ENCODE data around the gene HHATL. TPM values are rescaled to one million over a fixed set of nuclear protein-coding genes. Genes with fewer than 3 reads are reported as not detected.
A peak's percentile ranks its signal among the peaks of the same experiment; 100 is the strongest.

HHATL gene
- polyA plus RNA-seq, 3 donors = not detected

DNA sequence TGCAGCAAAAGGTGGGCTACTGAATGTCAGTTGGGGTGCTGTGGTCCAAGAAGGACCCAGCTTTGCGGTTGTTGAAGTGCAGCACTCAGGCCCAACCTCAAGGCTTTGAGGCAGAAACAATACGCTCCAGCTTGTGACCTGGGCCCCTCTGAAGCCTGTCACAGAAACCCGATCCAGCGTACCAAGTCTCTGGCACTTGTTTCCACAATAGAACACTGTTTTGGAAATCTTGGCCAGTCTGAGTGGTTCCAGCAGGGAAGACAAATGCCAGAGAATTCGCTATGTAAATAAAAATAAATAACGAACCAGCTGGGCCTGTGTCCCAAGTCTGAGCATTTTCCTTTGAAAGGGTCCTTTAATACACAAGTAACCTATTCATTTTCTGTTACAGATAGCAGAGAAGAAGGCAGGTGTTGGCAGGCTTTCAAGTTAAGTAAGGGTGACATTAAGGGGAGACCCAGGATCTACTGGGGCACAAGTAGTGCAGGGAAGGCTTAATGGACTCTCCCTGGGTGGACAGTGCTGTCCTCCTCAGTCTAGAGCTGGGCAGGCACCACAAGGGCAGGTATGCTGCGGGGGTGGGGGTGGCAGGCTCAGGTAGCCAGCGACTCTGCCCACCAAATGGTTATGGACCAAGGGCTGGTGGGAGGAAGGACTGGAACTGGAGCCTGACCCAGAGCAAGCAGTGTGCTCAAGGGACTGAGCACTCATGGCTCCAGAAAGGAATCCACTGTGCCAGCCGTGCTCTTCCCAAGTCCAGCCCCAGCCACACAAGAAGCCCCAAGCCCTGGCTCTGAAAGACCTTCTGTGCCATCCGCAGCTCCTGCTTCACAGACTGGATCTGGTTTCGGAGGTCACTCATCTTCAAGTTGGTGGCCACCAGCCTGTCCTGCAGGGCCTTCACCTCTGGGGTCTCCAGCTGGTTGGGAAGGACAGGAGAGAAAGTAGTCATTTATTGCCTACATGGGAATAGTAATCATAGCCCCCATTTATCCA lies 44.2 kb upstream of the HHATL start:
- Mint-ChIP-seq H3K27ac (peak overlapping the region in 1 of 7 donors; percentile 40), H3K9me3 (no peaks in the 10 kb centered on the region), H3K27me3 (ENCODE audit: low read depth in 3 of 3) (peaks cover 0 to 2% (median 1%) of the 10 kb centered on the region in 3 donors), H3K4me1 (peaks cover 35% of the 10 kb centered on the region), H3K36me3 (peaks cover 2 to 3% of the 10 kb centered on the region in 2 donors), H3K4me3 (no peak overlapping the region)
- TF ChIP-seq, protein P1, sequence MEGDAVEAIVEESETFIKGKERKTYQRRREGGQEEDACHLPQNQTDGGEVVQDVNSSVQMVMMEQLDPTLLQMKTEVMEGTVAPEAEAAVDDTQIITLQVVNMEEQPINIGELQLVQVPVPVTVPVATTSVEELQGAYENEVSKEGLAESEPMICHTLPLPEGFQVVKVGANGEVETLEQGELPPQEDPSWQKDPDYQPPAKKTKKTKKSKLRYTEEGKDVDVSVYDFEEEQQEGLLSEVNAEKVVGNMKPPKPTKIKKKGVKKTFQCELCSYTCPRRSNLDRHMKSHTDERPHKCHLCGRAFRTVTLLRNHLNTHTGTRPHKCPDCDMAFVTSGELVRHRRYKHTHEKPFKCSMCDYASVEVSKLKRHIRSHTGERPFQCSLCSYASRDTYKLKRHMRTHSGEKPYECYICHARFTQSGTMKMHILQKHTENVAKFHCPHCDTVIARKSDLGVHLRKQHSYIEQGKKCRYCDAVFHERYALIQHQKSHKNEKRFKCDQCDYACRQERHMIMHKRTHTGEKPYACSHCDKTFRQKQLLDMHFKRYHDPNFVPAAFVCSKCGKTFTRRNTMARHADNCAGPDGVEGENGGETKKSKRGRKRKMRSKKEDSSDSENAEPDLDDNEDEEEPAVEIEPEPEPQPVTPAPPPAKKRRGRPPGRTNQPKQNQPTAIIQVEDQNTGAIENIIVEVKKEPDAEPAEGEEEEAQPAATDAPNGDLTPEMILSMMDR (IDR thresholded peaks at IDR 0.05) = no peak
- DNase-seq = no peak
- Histone ChIP-seq H3K27me3 (ENCODE audit: control insufficient read depth in 2 of 2, insufficient read depth in 2 of 2, low read length in 2 of 2) (no peaks in the 10 kb centered on the region), H3K9me3 (replicated peaks in 1 of 2; ENCODE audit: control insufficient read depth in 1 of 2, insufficient read depth in 1 of 2, low read length in 2 of 2) (no peaks in the 10 kb centered on the region), H2AFZ (ENCODE audit: insufficient read depth, low read depth, low read length, poor library complexity, severe bottlenecking) (no peak overlapping the region), H3K4me1 (ENCODE audit: control insufficient read depth in 1 of 2, insufficient read depth in 2 of 2, low read length in 2 of 2) (peaks cover 22 to 32% of the 10 kb centered on the region in 2 donors), H3K4me3 (replicated peaks in 1 of 3; ENCODE audit: low read depth in 2 of 3, low read length in 3 of 3) (no peak overlapping the region), H3K27ac (ENCODE audit: low read depth in 1 of 2, low read length in 2 of 2) (no peak overlapping the region), H4K20me1 (ENCODE audit: insufficient read depth, low read length) (no peaks in the 10 kb centered on the region), H3K36me3 (replicated peaks in 1 of 2; ENCODE audit: control insufficient read depth in 1 of 2, insufficient read depth in 2 of 2, low read length in 2 of 2) (no peaks in the 10 kb centered on the region), H3K79me2 (ENCODE audit: insufficient read depth, low read length) (no peaks in the 10 kb centered on the region), H3K4me2 (replicated peaks; ENCODE audit: extremely low read depth, low read length, poor library complexity, severe bottlenecking) (no peak overlapping the region), H3K9ac (ENCODE audit: insufficient read depth, low read length, poor library complexity, severe bottlenecking) (no peak overlapping the region)
- WGBS (ENCODE audit: insufficient coverage) = 98% methylated on average over 8 of the region's 11 CpGs
- intact Hi-C loops (cut with micrococcal nuclease) = loop anchor here in 1 of 2 donors (10.0 kb wide), 1 partner anchor 252 kb away; no protein-coding TSS in a partner anchor

DNA sequence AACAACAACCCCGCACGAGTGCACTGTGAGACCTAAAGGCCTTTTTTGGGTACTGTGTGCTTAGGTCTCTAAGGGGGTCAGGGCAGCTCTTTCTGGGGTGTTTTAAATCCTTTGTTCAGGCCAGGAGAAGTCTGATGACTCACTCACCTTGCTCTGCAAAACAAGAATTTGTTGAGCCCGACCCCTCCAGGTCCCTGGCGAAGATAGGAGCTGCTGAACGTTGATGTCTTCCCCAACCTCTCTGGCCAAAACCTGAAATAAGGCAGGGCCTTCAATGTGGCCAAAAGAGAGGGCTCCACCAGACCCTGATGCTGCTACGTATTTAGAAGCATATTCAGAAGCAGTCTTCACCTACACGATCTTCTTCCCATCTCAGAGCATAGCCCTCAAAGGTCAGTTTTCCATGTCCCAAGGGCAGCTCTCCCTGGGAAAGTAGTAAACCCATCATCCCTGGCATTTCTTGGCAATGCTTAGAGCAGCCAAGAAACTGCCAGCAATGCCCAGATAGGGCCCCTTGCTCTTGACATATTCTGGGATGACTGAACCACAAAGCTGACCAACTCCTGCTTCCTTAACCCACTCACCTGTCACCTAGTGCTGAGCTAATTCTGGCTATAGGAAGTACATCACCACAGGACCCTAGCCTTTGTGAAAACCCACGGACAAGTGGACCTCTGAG lies 43.3 kb upstream of the HHATL start:
- intact Hi-C loops (cut with micrococcal nuclease) = loop anchor here in 1 of 2 donors (10.0 kb wide), 1 partner anchor 251 kb away; no protein-coding TSS in a partner anchor
- peaks cover 35% of the 10 kb centered on the region for H3K4me1 Mint-ChIP-seq

More for the DNA sequence above, 43.3 kb upstream of the HHATL start:
- Histone ChIP-seq H3K27ac (ENCODE audit: low read depth in 1 of 2, low read length in 2 of 2) (no peak overlapping the region), H4K20me1 (ENCODE audit: insufficient read depth, low read length) (no peaks in the 10 kb centered on the region), H3K36me3 (replicated peaks in 1 of 2; ENCODE audit: control insufficient read depth in 1 of 2, insufficient read depth in 2 of 2, low read length in 2 of 2) (no peaks in the 10 kb centered on the region), H3K4me2 (replicated peaks; ENCODE audit: extremely low read depth, low read length, poor library complexity, severe bottlenecking) (no peak overlapping the region), H3K27me3 (ENCODE audit: control insufficient read depth in 2 of 2, insufficient read depth in 2 of 2, low read length in 2 of 2) (no peaks in the 10 kb centered on the region), H3K79me2 (ENCODE audit: insufficient read depth, low read length) (no peaks in the 10 kb centered on the region), H3K4me1 (ENCODE audit: control insufficient read depth in 1 of 2, insufficient read depth in 2 of 2, low read length in 2 of 2) (peaks cover 22 to 32% of the 10 kb centered on the region in 2 donors), H2AFZ (ENCODE audit: insufficient read depth, low read depth, low read length, poor library complexity, severe bottlenecking) (no peak overlapping the region), H3K9me3 (replicated peaks in 1 of 2; ENCODE audit: control insufficient read depth in 1 of 2, insufficient read depth in 1 of 2, low read length in 2 of 2) (no peaks in the 10 kb centered on the region), H3K9ac (ENCODE audit: insufficient read depth, low read length, poor library complexity, severe bottlenecking) (no peak overlapping the region), H3K4me3 (replicated peaks in 1 of 3; ENCODE audit: low read depth in 2 of 3, low read length in 3 of 3) (no peak overlapping the region)
- 94% methylated on average over 5 of the region's 8 CpGs for WGBS (ENCODE audit: insufficient coverage)
- H3K9me3 Mint-ChIP-seq = no peaks in the 10 kb centered on the region
- H3K4me3 Mint-ChIP-seq = no peak overlapping the region
- peak overlapping the region in 1 of 7 donors; percentile 40 for H3K27ac Mint-ChIP-seq
- H3K27me3 Mint-ChIP-seq (ENCODE audit: low read depth in 3 of 3) = peaks cover 0 to 2% (median 1%) of the 10 kb centered on the region in 3 donors
- TF ChIP-seq, protein P1 (IDR thresholded peaks at IDR 0.05) = no peak
- H3K36me3 Mint-ChIP-seq = no peaks in the 10 kb centered on the region
- no peak for DNase-seq

Measured in CD14-positive monocyte (primary cell).